ENCODE measurements around the gene PALB2. TPM values are rescaled to one million over a fixed set of nuclear protein-coding genes. Genes with fewer than 3 reads are reported as not detected.

PALB2 gene
- total RNA-seq, 2 donors from 2014 or later: 21.6 to 22.9 TPM

Other genes with a start within 250 kb of the PALB2 start
- gene COG7, start 188.1 kb downstream of the PALB2 start, total RNA-seq: 10 to 100 TPM; 24.4 to 30.1 TPM
- gene GGA2, start 130.8 kb downstream of the PALB2 start, total RNA-seq: 100 to 1,000 TPM in 1 of 2 donors, 10 to 100 TPM in 1; 83.4 to 120 TPM
- gene EARS2, start 84.0 kb downstream of the PALB2 start, total RNA-seq: 10 to 100 TPM; 22.9 to 30.6 TPM
- 10 to 100 TPM; 44.0 to 61.5 TPM for gene UBFD1, start 83.6 kb downstream of the PALB2 start, total RNA-seq
- 100 to 1,000 TPM; 123 to 150 TPM for gene NDUFAB1, start 45.0 kb downstream of the PALB2 start, total RNA-seq
- 10 to 100 TPM; 71.2 to 88.0 TPM for gene DCTN5, start 156 bp upstream of the PALB2 start, total RNA-seq
- gene PLK1, start 37.6 kb upstream of the PALB2 start, total RNA-seq: 10 to 100 TPM; 80.0 to 93.4 TPM
- not detected for gene ERN2, start 71.9 kb upstream of the PALB2 start, total RNA-seq
- not detected for gene CHP2, start 113.7 kb upstream of the PALB2 start, total RNA-seq
- 10 to 100 TPM; 47.8 to 89.9 TPM for gene PRKCB, start 194.7 kb upstream of the PALB2 start, total RNA-seq

All from activated naive CD4-positive, alpha-beta T cell treated with anti-CD3 and anti-CD28 coated beads, Interleukin-2, amount 50 U/mL, for 72 hours (primary cell).